ENCODE results near the gene GLTPD2.
A peak's percentile ranks its signal among the peaks of the same experiment; 100 is the strongest.

GLTPD2 gene

DNA sequence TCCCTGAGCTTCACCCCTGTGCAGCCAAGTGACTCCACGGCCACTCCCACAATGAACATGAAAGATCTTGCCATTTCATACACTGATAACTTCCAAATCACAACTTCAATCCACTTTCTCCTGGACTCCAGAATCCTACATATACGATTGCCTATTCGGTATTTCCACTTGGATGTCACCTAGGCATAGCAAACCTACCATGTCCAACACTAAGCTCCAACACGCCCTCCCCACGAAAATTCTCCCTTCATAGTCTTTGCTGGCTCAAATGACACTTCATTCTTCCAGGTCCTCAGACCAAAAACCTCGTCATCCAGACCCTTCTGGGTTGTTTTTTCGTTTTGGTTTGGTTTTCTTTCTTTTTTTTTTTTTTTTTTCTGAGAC, 1.9 kb downstream of the GLTPD2 start:
- no peak for DNase-seq (ENCODE audit: low read depth)
- peak overlapping the region; percentile 50 for H3K4me3 ChIP-seq (ENCODE audit: low read depth, low read length)
- TF ChIP-seq MAX (IDR thresholded peaks at IDR 0.05; ENCODE audit: low read depth, low read length) (no peak; the same call in 1 of the 2 replicates), POLR2A (IDR thresholded peaks at IDR 0.05; ENCODE audit: extremely low read depth, insufficient read length) (no peak), CTCF (IDR thresholded peaks at IDR 0.05; ENCODE audit: low read depth, low read length) (no peak), MYC (IDR thresholded peaks at IDR 0.05; ENCODE audit: low read depth, low read length) (no peak)

DNA sequence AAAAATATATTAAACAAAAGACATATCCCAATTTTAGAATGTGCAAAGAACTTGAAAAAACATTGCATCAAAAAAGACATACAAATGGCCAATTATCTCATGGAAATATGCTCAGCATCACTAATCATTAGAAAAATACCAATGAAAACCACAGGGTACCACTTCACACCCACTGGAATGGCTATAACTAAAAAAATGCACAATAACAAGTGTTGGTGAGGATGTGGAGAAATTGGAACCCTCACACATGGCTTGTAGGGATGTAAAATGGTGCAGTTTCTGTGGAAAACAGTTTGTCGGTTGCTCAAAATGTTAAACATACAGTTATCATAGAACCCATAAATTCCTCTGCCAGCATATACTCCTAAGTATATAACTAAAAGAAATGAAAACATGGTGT, 6.4 kb downstream of the GLTPD2 start:
- DNase-seq (ENCODE audit: low read depth): no peak
- TF ChIP-seq MAX (IDR thresholded peaks at IDR 0.05; ENCODE audit: low read depth, low read length): no peak
- no peak for TF ChIP-seq POLR2A (IDR thresholded peaks at IDR 0.05; ENCODE audit: extremely low read depth, insufficient read length)
- no peak for TF ChIP-seq MYC (IDR thresholded peaks at IDR 0.05; ENCODE audit: low read depth, low read length)
- no peak for TF ChIP-seq CTCF (IDR thresholded peaks at IDR 0.05; ENCODE audit: low read depth, low read length)
- no peak overlapping the region for H3K4me3 ChIP-seq (ENCODE audit: low read depth, low read length)

DNA sequence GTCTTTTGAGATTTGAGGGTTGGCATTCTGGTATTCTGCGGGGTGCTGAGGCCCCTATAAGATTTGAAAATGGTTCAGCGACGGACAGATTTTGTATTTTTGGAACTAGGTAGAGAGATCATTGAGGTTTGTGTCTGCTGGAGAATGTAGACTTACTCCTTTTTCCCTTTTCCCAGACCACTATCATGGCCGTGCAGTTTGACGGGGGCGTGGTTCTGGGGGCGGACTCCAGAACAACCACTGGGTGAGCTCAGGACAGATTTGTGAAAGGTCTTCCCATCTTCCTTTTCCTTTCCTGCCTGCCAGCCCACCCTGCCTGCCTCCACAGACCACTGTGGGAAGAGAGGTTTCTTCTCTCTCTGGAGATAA, 7.8 kb downstream of the GLTPD2 start:
- TF ChIP-seq MYC (IDR thresholded peaks at IDR 0.05; ENCODE audit: low read depth, low read length) (no peak), POLR2A (IDR thresholded peaks at IDR 0.05; ENCODE audit: extremely low read depth, insufficient read length) (no peak), CTCF (IDR thresholded peaks at IDR 0.05; ENCODE audit: low read depth, low read length) (no peak), MAX (IDR thresholded peaks at IDR 0.05; ENCODE audit: low read depth, low read length) (no peak)
- DNase-seq (ENCODE audit: low read depth): peak; percentile 31
- peak overlapping the region; percentile 98 for H3K4me3 ChIP-seq (ENCODE audit: low read depth, low read length)

GRCh38 chr17:4800462-4801196, 11.9 kb downstream of the GLTPD2 start:
- no peak for DNase-seq (ENCODE audit: low read depth)
- TF ChIP-seq POLR2A (IDR thresholded peaks at IDR 0.05; ENCODE audit: extremely low read depth, insufficient read length) (no peak), MYC (IDR thresholded peaks at IDR 0.05; ENCODE audit: low read depth, low read length) (no peak), CTCF (IDR thresholded peaks at IDR 0.05; ENCODE audit: low read depth, low read length) (no peak), MAX (IDR thresholded peaks at IDR 0.05; ENCODE audit: low read depth, low read length) (no peak)
- H3K4me3 ChIP-seq (ENCODE audit: low read depth, low read length): no peak overlapping the region

DNA sequence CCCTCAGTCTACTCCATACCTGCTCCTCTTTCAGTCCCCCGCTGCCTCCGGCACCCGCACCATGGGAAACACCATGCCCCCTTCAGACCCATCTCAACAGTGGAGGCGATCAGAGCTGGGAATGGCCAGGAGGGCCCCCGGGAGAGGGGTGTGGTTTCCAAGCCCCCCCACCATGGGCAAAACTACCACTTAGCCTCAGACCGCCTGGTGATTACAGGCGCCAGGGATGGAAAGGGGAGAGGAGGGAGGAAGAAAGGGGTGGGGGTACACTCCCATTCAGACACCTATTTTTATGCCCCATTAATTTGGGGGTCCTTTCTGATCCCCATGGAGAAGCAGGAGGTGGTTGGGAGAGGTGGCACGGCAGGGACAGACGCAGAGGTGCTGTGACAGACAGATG, 13.5 kb downstream of the GLTPD2 start, which contains the start of gene C17orf114:
Gene C17orf114 (minus strand): TSS at position 101 of the 400 bp plus-strand sequence.
- no peak for DNase-seq (ENCODE audit: low read depth)
- TF ChIP-seq POLR2A (IDR thresholded peaks at IDR 0.05; ENCODE audit: extremely low read depth, insufficient read length): no peak
- TF ChIP-seq MYC (IDR thresholded peaks at IDR 0.05; ENCODE audit: low read depth, low read length): no peak
- TF ChIP-seq MAX (IDR thresholded peaks at IDR 0.05; ENCODE audit: low read depth, low read length): no peak
- no peak for TF ChIP-seq CTCF (IDR thresholded peaks at IDR 0.05; ENCODE audit: low read depth, low read length)
- no peak within 1 kb of the TSS for H3K4me3 ChIP-seq (ENCODE audit: low read depth, low read length)

All from NB4 (cell line).